ENCODE data around the gene CCDC33.
A peak's percentile ranks its signal among the peaks of the same experiment; 100 is the strongest.

Gene CCDC33

GRCh38 chr15:74317820-74318375 lies 81.8 kb downstream of the CCDC33 start:
- DNase-seq: peak; percentile 93

- no peak for DNase-seq
These were observed 82.4 kb downstream of the CCDC33 start for GRCh38 chr15:74318376-74319137.

DNA sequence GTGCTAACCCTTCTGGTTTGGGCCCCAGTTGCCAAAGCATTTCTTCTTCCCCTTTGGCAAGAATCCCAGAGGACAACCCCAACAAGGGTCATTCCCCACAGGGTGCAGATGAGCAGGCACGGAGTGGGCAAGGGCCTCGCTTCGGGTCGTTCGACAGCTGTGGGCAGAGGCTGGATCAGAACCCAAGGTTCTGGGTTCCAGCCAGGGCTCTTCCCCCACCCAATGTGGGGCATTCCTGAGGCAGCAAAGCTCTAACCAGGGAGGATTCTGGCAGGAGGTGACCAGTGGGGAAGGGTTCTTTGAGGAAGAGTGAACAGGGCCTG lies 83.0 kb downstream of the CCDC33 start:
- no peak for DNase-seq

DNA sequence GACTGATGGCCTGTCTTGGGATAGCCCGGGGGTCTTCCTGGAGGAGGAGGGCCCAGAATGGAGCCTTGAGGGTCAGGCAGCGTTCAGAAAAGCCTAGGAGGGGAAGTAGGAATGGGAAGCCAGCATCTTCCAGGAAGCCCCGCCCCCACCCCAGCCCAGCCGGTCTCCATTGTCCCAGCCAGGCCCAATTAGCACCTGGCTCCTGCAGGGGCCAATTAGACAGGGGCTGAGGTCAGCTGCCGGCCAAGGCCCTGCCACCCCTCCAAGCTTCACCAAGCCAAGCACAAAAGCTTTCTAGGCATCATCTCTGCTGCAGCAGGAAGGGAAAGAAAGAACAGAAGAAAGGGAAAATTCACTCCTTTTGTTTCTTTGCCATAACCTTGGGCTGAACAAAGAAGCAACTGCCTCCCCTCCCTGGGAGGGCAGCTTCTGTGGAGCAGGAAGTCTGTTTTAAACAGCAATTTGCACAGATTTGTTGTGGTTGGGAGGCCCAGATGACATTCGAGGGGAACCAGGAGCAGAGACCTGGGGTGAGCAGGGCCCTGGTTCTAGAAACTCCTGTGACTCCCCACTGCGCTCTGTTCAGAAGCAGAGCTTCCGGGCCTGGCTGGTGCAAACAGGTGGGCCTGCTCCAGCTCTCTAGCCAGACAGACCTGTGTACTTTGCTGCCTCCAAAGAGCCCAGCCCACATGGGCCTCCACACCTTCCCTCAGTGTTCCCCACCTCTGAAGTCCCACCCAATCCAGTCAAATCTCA lies 83.6 kb downstream of the CCDC33 start:
- no peak for DNase-seq

DNA sequence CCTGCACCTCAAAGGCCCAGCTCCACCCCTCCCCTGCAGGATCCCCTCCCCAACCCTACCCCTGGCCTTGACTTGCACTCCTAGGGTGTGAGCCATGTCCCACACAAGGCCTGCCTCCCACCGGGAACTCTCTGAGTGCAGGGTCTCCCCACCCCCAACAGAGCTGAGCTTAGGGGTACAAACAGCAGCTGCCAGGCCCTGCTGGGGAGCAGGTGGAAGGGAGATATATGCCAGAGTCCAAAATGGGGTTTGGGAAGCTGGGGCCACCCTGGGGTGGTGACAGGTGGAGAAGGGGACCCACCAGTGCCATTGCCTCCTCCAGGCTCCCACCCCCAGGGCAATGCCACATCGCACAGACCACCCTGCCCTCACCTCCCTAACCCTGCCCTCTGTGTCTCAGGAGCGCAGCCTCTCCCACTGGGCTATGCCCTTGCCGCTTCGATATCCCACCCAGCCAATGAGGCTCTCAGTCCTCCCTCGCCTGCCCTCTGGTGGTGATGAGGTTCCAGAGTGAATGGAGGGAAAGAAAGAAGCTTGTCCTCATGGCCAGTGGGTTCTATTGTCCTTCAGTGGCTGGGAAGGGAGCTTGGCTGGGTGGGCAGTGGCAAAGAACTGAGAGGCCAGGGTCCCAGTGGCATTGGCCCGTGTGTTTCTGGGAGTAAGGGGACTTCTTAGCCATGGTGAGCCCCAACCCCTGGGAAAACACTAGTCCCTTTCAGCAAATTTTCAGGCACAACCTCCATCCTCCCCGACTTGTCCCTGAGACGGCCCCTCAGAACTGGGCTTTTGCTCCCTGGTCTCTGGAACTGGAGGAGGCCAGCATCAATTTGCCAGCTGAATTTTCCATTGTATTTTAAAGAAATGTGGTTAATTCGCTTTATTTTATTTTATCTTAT lies 84.5 kb downstream of the CCDC33 start:
- DNase-seq: peak; percentile 58

GRCh38 chr15:74322558-74323180 lies 86.5 kb downstream of the CCDC33 start:
- DNase-seq: peak; percentile 60

- DNase-seq: no peak
These were observed 88.6 kb downstream of the CCDC33 start for GRCh38 chr15:74324714-74325113.

DNA sequence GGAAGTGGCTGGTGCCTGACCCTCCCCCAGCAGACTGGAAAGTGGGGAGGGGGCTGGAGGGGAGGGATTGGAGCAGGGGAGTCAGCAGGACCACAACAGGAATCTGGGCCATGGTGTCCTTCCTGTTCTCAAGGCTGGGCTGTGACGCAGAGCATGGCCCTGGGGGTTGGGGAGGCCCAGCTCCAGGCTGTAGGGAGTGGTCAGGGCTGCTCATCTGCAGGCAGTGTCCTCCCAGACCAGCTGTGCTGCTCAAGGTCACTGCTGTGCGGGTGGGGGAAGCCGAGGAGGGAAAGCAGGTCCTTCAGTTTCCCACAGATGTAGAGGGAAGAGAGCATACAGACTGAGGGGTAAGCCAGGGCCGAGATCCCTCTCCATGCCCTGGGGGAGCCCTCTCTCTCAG lies 90.6 kb downstream of the CCDC33 start:
- DNase-seq: no peak

DNA sequence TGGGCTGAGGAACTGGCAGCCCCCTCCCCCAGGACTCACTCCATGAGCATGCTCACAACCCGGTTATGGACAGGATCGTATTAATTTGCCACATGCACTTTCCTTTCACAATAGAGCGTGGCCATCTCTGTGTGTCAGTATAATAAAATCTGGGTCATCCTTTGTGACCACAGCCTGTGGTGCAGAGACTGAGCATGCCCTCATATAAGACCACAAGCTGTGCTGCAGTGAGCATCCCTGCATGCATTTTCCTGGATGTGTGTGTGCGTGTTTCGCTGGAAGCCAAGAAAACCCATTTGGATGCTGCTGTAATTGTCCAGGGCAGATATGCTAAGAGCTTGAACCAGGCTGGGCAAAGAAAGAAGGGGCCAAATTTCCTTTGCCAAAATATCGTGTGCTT lies 91.6 kb downstream of the CCDC33 start:
- DNase-seq: no peak

DNA sequence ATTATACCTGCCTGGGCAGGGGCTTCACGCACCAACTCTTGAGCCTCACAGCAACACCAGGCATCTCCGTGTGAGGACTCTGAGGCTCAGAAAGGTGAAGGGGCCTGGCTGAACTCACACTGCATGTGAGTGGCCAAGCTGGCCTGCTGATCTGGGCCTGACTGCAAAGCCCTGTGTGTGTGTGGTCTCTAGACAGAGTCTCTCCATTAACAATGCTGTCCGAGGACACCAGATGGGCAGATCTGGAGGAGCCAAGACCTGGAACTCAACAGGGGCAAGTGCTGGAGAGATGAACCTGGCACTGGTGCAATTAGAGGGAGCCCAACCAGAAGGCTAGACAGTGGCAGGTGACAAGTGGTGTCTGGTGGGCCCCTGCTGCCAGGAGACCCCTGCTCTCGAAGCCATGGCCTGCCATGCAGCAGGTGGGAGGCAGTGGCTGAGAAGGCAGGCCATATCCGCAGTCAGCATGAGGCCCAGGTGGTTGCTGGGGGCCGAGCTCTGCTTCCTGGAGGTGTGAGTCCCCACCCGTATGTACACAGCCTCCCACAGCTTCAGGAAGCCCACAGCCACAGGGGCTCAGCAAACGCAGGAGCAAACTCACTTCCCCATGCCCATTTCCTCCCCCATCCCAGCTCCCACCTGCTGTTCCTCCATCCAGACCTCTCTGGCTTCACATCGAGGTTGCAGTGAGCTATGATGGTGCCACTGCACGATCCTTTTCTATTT lies 92.4 kb downstream of the CCDC33 start:
- DNase-seq: no peak

- DNase-seq: no peak
These were observed 94.8 kb downstream of the CCDC33 start for GRCh38 chr15:74330861-74331408.

GRCh38 chr15:74332011-74332410 lies 95.9 kb downstream of the CCDC33 start:
- no peak for DNase-seq

DNA sequence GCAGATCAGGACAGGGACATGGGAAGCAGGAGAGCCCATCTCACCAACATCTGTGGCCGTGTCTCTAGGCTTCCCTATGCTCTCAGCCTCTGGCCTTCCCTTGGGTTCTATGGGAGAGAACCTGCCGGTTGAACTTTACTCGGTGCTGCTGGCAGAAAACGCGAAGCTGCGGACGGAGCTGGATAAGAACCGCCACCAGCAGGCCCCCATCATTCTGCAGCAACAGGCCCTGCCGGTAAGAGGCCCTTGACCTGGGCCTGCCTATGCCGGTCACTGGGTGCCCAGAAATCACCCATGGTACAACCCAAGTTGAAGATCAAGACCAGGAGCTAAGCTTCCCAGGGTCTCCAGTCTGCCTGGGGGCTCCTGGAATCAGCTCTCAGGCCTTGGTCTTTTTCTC lies 96.5 kb downstream of the CCDC33 start:
- no peak for DNase-seq

DNA sequence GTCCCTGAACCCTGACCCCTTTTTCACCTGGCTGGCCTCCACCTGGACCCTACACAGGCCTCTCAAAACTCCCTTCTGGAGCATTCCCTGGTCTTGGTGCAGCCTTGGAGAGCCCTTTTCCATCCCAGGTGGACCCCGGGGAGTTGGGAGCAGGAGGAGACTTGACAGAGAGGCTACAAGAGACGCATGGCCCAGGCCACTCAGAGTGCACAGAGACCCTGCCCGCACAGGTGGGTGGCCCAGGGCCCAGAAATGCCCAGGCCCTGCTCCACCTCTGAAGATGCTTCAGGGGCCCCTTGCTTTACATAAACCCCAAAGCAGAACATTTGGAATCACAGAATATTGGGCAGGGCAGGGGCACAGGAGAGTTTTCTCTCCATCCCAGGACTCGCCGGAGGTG lies 97.0 kb downstream of the CCDC33 start:
- DNase-seq: no peak

- no peak for DNase-seq
These were observed 97.5 kb downstream of the CCDC33 start for GRCh38 chr15:74333662-74334061.

- DNase-seq: no peak
These were observed 98.0 kb downstream of the CCDC33 start for GRCh38 chr15:74334127-74334526.

GRCh38 chr15:74335396-74335795 lies 99.3 kb downstream of the CCDC33 start:
- DNase-seq: no peak

DNA sequence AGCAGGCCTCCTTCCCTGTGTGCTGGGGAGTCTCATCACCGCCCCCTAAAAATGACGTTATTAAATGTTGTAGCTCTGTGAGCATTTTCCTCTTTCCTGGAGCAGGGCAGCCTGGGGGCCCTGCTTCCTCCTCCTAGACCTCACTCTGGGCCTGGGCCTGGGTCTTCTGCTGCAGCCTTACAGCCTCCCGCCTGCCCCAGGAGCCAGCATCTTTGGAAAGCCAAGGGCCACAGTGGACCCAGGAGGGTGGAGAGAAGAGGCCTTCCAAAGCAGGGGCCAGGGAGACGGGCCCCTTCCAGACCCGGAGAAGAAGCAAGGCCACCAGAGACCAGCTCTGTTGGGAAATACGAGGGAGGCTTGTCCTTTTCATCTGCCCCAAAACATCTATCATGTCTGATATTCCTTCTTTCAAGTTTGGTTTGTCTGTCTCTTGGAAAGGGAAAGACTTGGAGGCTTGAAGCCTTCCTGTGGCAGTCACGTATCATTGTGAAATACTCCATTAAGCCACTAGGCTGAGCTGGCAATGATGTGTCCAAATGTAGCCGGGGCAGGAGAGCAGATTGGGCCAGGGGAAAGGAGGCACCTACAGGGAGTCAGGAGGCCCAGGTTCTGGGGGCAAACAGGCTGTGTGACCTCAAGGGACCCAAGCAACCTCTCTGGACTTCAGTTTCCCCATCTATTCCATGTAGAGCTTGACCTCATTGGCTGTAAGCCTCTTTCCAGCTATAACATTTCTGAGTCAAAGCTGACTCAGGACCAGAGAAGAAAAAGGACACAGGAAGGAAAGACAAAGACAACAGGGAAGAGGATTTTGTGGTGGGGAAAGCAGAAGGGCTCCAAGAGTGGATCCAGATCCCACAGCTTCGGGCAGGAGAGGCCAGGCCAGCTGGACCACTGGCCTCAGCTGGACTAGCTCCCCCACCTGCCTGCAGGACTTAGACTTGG lies 100.2 kb downstream of the CCDC33 start:
- peak; percentile 30 for DNase-seq

- DNase-seq: no peak
These were observed 101.0 kb downstream of the CCDC33 start for GRCh38 chr15:74337146-74337545.

- DNase-seq: no peak
These were observed 101.6 kb downstream of the CCDC33 start for GRCh38 chr15:74337607-74338211.
